Effector CD4-positive, alpha-beta T cell (primary cell): Measurements from ENCODE around the gene XPA.

ENCODE experiments used
- DNase-seq: peaks from one replicate; pipeline ENCODE4 v3.0.0-alpha.2; 2020

XPA gene

DNA sequence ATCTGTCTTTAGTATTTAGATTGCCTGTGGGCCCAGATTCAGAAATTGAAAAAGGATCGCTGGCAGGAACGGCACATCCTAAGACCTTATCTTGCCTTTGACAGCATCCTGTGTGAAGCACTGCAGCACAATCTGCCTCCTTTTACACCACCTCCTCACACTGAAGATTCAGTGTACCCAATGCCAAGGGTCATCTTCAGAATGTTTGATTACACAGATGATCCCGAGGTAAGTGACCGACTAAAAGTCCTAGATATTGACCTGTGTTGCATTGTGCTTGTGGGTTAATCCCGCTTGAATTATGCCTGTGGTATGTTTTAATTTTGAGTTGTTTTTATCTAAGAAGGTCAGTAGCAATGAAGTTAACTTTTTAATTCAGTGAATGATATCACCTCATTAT lies 49.1 kb downstream of the XPA start:
- DNase-seq = no peak

- no peak for DNase-seq
These were observed 51.4 kb downstream of the XPA start for GRCh38 chr9:97645720-97646119.

DNA sequence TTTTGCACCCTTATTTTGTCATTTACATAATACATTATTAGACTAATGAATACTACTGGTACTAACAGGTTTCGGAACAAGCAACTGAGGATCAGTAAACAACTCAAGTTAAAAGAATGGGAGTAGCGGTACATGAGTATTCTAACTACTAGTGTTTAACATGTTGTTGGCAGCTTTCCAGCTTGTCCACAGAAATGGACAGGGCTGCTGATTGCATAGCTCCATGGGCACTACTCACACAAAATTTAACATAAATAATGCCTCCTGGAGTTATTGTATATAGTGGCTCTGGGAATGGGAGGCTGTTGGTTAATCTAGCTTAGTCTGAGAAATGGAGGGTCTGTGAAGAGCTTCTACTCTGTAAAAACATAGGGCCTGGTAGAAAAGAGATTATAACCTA lies 56.8 kb downstream of the XPA start:
- no peak for DNase-seq

- DNase-seq = no peak
These were observed 58.5 kb downstream of the XPA start for GRCh38 chr9:97638666-97639065.

DNA sequence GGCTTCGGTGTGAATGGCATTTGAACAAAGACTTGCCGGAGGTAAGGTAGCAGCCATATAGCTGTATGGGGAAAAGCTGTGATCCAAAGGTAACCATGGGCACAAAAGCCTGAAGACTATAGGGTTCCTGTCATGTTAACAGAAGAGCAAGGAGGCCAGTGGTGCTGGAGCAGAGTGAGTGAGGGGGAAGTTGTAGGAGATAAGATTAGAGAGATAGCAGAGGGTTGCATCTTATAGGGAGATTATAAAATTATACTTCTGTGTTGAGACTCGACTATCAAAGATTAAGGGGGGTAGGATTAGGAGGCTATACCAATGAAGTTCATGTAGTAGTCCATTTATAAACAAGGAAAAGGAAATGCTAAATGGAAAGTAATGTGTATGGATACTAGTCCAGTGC lies 60.2 kb downstream of the XPA start:
- no peak for DNase-seq

- no peak for DNase-seq
These were observed 62.1 kb downstream of the XPA start for GRCh38 chr9:97635026-97635425.

DNA sequence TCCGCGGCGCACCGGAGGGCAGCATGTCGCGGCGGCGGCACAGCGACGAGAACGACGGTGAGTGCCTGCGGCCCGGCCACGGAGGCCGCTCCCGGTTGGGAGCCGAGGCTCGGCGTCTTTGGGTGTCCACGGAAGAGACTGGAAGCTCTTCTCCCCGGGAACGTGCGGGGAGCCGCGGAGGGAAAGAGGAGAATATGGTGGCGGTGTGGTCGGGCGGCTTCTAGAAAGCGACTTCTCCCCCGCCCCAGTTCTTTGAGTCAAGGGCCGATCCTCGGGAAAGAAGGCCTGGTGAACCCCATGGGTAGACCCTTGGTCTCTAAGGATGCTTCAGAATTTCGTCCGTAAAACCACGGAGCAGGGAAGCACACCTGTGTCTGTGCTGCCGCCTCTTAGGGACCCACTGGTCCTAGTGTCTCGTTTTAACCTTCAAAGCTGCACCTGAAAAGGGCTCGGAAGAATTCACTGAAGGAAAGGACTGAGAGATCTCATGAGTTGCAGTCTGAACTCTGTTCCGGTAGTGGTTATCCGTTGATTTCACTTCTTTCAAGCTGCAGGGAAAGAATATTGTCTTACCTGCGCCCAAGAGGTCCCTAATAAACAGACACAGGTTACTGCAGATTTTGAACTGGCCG lies 63.2 kb downstream of the XPA start:
- peak; percentile 12 for DNase-seq

DNA sequence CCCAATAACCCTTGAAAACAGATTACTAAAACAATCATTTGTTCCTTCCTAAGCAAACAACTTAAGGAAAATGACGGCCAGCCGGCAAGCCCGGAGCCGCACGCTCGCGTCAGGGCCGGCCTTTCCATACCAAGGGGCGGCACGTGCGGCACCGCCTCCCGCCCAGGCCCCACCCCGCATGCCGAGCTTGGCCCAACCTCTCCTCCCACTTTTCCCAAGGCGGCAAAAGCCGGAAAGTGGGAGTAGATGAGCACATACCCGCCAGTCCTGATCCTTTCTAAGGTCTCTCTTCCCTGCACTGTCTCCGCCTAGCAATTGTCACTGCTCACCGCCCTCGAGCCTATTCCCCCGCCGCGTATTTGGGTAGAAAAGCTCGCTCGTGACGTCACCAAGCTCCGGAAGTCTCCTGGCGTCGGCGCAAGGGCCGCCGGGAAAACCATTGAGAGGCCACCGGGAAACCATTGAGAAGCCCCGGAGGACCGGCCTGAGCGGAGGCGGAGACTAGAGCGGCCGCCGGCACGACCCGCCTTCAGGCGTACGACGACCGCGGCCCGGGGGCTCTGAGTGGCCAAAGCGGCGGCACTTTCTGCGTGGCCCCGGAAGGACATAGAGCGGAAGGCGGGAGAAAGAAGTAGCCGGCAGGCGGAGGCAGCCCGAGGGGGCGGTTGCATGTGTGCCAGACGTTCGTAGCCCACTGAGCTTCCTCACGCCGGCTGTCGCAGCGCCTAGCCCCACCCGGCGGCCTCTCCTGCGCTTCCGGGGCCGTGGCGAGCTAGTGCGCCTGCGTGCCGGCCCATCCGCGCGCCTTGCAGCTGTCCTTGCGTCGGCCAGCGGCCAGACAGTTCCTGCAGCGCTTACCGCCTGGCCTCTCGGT lies 63.9 kb downstream of the XPA start, which contains the start of the genes NCBP1 and TSTD2:
Gene NCBP1 (plus strand): TSS at position 837 of the 874 bp plus-strand sequence. CDS start 61 bp downstream, outside the sequence.
Gene TSTD2 (minus strand): TSS at position 384 of the 874 bp plus-strand sequence. CDS start 5,806 bp downstream, outside the sequence.
- DNase-seq = peak; percentile 92

- DNase-seq = peak; percentile 8
These were observed 64.7 kb downstream of the XPA start for GRCh38 chr9:97632248-97632984.

DNA sequence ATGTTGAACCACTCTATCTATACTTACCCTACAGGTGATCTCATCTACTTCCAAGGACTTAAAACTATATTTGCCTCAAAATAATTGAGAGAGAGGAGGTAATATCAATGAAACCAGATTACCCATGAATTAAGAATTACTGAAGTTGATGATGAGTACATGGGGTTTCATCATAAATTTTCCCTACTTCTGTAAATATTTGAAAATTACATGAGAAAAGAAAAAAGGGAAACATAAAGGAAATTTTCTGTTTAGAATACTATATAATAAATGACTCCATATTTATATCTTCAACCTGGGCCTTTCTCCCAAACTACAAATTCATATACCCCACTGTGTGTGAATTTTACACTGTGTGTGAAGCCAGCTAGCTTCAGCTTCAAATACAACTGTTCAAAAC lies 66.5 kb downstream of the XPA start:
- DNase-seq = no peak

DNA sequence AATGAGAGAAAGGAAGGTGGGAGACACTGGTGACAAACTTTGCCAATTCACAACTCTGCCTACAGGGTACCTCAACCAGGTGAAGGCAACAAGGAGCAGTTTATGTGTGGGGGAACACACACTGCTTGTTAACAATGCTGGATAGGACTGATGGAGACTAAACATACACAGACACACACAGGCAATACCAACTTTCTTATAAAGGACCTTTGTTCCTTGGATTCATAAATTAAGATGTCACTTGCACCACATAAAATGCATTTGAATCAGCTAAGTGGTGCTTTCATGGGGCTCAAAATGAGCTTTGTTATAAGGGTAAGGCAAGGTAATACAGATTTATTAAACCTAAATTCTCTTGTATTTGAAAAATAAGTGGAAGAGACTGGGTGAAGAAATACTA lies 68.0 kb downstream of the XPA start:
- no peak for DNase-seq

GRCh38 chr9:97628668-97629067 lies 68.5 kb downstream of the XPA start:
- no peak for DNase-seq

DNA sequence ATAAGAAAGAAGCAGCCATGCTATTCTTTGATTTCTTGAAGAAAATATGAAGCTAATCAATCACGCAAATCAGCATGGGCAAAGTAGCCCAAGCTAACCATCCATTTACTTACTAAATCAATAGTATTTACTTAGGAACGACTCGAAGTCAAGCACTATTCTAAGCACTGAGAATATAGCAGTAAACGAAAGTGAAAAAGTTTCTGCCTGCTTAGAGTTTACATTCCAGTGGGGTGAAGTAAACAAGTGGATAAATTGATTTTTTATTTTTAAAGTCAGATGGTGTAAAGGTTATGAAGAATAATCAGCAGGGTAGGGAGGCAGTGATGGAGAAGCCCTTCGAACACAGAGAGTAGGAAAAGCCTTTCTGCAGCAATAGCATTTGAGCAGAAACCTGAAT lies 69.5 kb downstream of the XPA start:
- no peak for DNase-seq

- no peak for DNase-seq
These were observed 71.5 kb downstream of the XPA start for GRCh38 chr9:97625620-97626019.
